ENCODE results near the gene RAB11FIP4. TPM values are rescaled to one million over a fixed set of nuclear protein-coding genes. Genes with fewer than 3 reads are reported as not detected.
A peak's percentile ranks its signal among the peaks of the same experiment; 100 is the strongest.

Gene RAB11FIP4
- total and polyA plus RNA-seq, 2 of the 8 experiments (the other 6 are each of a cell fraction or from before 2014, with no cell fraction given), result 21.7 to 53.2 TPM

- no peak overlapping the region for H2BK15ac ChIP-seq (ENCODE audit: low read length)
- peaks cover 0 to 9% (median 4%) of the 10 kb centered on the region in 4 experiments; a peak in 6 of 7 replicates for H3K4me1 ChIP-seq (replicated peaks in 1 of 4; ENCODE audit: control insufficient read depth in 3 of 4, insufficient read depth in 4 of 4, low read length in 3 of 4)
- no peak overlapping the region for H2BK120ac ChIP-seq (replicated peaks; ENCODE audit: low read depth, low read length)
- FAIRE-seq, result no peak
- no peak overlapping the region for H2BK12ac ChIP-seq (ENCODE audit: low read depth, low read length)
- no peak overlapping the region for H3K4me2 ChIP-seq (ENCODE audit: insufficient read depth in 1 of 2, low read depth in 2 of 2, low read length in 2 of 2)
- CTCF ChIA-PET (ENCODE audit: partially characterized antibody), result interaction anchor here (0.6 to 11.5 kb wide), 18 partner anchors 8 to 333 kb away, joined by 3 to 144 read pairs (median 5); no protein-coding TSS in a partner anchor
- no peak overlapping the region; the same call in 1 of the 2 replicates for H2AK5ac ChIP-seq (ENCODE audit: low read depth, low read length)
- no peaks in the 10 kb centered on the region for H3K23me2 ChIP-seq (ENCODE audit: low read depth, low read length)
- no peak overlapping the region for H3K23ac ChIP-seq (ENCODE audit: insufficient read length)
- H2BK5ac ChIP-seq (ENCODE audit: low read depth, low read length), result peak overlapping the region; percentile 73
- no peak overlapping the region for H3K27ac ChIP-seq (ENCODE audit: low read depth, low read length)
- no peak overlapping the region for H3K4me3 ChIP-seq (ENCODE audit: extremely low read depth in 1 of 4, insufficient read depth in 2 of 4, low read depth in 3 of 4, low read length in 4 of 4)
- no peak overlapping the region for H3K18ac ChIP-seq (ENCODE audit: extremely low read depth, low read length)
- POLR2A ChIA-PET (ENCODE audit: partially characterized antibody), result interaction anchor here (0.6 to 2.7 kb wide), 3 partner anchors 9 to 342 kb away, joined by 3 to 16 read pairs (median 3); no protein-coding TSS in a partner anchor
- no peak overlapping the region for H4K8ac ChIP-seq (ENCODE audit: extremely low read depth, insufficient read depth, low read length)
- H3K79me1 ChIP-seq (ENCODE audit: low read depth, low read length), result peaks cover 6% of the 10 kb centered on the region
- no peak overlapping the region for H3K9ac ChIP-seq (replicated peaks in 1 of 4; ENCODE audit: extremely low read depth in 1 of 4, low read depth in 3 of 4, low read length in 3 of 4)
- no peaks in the 10 kb centered on the region for H3K27me3 ChIP-seq (replicated peaks in 1 of 4; ENCODE audit: control insufficient read depth in 3 of 4, extremely low read depth in 1 of 4, insufficient read depth in 3 of 4, low read length in 3 of 4)
- H3K36me3 ChIP-seq (ENCODE audit: control insufficient read depth in 2 of 4, insufficient read depth in 4 of 4, low read length in 3 of 4), result no peaks in the 10 kb centered on the region
- H4K5ac ChIP-seq (ENCODE audit: insufficient read length, low read depth, low read length), result no peak overlapping the region
- H3K14ac ChIP-seq (ENCODE audit: insufficient read length), result no peak overlapping the region
- no peak overlapping the region for H2AFZ ChIP-seq (ENCODE audit: low read length)
- no peak overlapping the region for H3K56ac ChIP-seq (replicated peaks; ENCODE audit: insufficient read length, low read depth, low read length)
- TF ChIP-seq SP1 (IDR thresholded peaks at IDR 0.05; ENCODE audit: low read depth, low read length), result no peak
- TF ChIP-seq PHF8 (conservative IDR thresholded peaks at IDR 0.05; ENCODE audit: low read depth, low read length), result no peak
- no peak for TF ChIP-seq CBX5 (IDR thresholded peaks at IDR 0.05; ENCODE audit: low read depth, low read length)
- TF ChIP-seq SP2 (IDR thresholded peaks at IDR 0.05; ENCODE audit: low read length), result no peak
- TF ChIP-seq ATF3 (IDR thresholded peaks at IDR 0.05; ENCODE audit: insufficient read depth, low read depth, low read length), result no peak
- no peak for TF ChIP-seq RXRA (IDR thresholded peaks at IDR 0.05; ENCODE audit: insufficient read depth, low read depth, low read length)
- no peak for TF ChIP-seq CEBPB (IDR thresholded peaks at IDR 0.05; ENCODE audit: low read depth, low read length)
- TF ChIP-seq EP300 (IDR thresholded peaks at IDR 0.05; ENCODE audit: borderline replicate concordance in 1 of 2, low read depth in 2 of 2, low read length in 2 of 2), result no peak
- no peak for TF ChIP-seq CHD2 (IDR thresholded peaks at IDR 0.05; ENCODE audit: low read length)
- no peak for TF ChIP-seq RNF2 (IDR thresholded peaks at IDR 0.05; ENCODE audit: borderline replicate concordance, low read depth, low read length, missing control alignments, poor library complexity, severe bottlenecking)
- TF ChIP-seq RFX5 (IDR thresholded peaks at IDR 0.05; ENCODE audit: borderline replicate concordance, low read depth, low read length), result no peak
- no peak for TF ChIP-seq SIRT6 (IDR thresholded peaks at IDR 0.05; ENCODE audit: low read length)
- 88% methylated on average over 4 of the region's 5 CpGs; no CpG with 5 or more reads in 1 of the 2 experiments for WGBS, 2 experiments (ENCODE audit: extremely low coverage in 1 of 2, insufficient coverage in 1 of 2, insufficient read length in 1 of 2, insufficient replicate concordance in 2 of 2, low coverage in 1 of 2, low lambda C conversion rate in 2 of 2, missing lambda C conversion rate in 1 of 2)
- no peaks in the 10 kb centered on the region for H3K9me3 ChIP-seq (ENCODE audit: insufficient read depth in 2 of 2, low read depth in 1 of 2, low read length in 1 of 2)
- peaks cover 0 to 54% of the 10 kb centered on the region in 2 experiments; a peak in 3 of 4 replicates for H3K79me2 ChIP-seq (ENCODE audit: control insufficient read depth in 1 of 2, insufficient read depth in 2 of 2, low read length in 2 of 2)
- no peak overlapping the region for H2BK20ac ChIP-seq (ENCODE audit: low read length)
- peaks cover 8 to 9% of the 10 kb centered on the region in 2 experiments for H4K20me1 ChIP-seq (replicated peaks in 1 of 2; ENCODE audit: control insufficient read depth in 1 of 2, insufficient read depth in 2 of 2, low read length in 2 of 2)
- no peak overlapping the region for H4K91ac ChIP-seq (replicated peaks; ENCODE audit: insufficient read length, low read length)
- no peak for DNase-seq (ENCODE audit: low read depth in 1 of 2, low spot score in 2 of 2)
- H3K4ac ChIP-seq (replicated peaks; ENCODE audit: insufficient read length, low read depth, low read length), result no peak overlapping the region
Measured at GRCh38 chr17:31509805-31510177, 118.3 kb downstream of the RAB11FIP4 start.
